ENCODE results near the gene COL5A2.

COL5A2 gene

GRCh38 chr2:189116087-189116486 lies 63.5 kb downstream of the COL5A2 start:
- peak overlapping the region in 7 of 21 experiments; percentile 3 to 52 (median 30) for H3K27ac ChIP-seq
- no peak overlapping the region for H3K4me3 ChIP-seq

GRCh38 chr2:189115126-189115525 lies 64.4 kb downstream of the COL5A2 start:
- no peak overlapping the region for H3K4me3 ChIP-seq
- no peak overlapping the region for H3K27ac ChIP-seq

DNA sequence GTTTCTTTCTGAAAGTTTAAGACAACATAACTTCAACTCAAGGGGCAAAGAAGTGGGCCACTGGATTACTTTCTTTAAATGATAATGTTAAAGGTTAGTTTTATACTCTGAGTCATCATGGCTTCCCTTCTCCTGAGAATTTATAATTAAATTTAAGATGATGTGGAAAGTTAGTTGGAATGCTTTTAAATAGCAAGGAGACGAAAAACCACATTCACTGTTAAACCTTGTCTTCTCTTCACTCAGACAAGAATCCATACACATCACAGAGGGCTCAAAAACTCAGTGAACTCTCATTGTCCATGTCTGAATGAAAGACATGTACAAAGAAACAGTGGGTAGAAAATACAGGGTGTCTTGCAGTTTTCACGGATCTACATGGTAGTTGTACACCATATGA lies 65.6 kb downstream of the COL5A2 start:
- Histone ChIP-seq H3K4me3 (no peak overlapping the region), H3K27ac (peak overlapping the region in 1 of 21 experiments; percentile 19)

GRCh38 chr2:189111063-189111715 lies 68.4 kb downstream of the COL5A2 start:
- H3K27ac ChIP-seq = no peak overlapping the region
- H3K4me3 ChIP-seq = no peak overlapping the region

- H3K27ac ChIP-seq = no peak overlapping the region
- H3K4me3 ChIP-seq = no peak overlapping the region
Observed at GRCh38 chr2:189109921-189110397, 69.6 kb downstream of the COL5A2 start.

DNA sequence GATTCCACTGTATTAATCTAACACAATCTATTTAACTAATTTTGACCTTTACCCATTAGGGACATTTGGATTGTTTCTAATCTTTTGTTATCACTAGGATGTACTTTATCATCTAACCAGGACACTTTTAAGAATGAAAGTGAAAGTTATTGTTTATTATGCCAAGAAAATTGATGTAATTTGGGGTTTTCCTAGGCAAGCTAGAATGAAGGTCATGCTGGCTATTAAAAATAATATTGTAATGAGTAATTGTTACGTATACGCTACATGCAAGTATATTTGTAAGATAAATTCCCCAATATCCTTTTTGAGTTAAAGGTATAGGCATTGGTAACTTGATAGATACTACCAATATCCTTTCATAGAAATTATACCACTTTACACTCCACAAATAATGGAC lies 74.6 kb downstream of the COL5A2 start:
- Histone ChIP-seq H3K27ac (no peak overlapping the region), H3K4me3 (no peak overlapping the region)

- H3K27ac ChIP-seq = no peak overlapping the region
- no peak overlapping the region for H3K4me3 ChIP-seq
Observed at GRCh38 chr2:189102735-189103134, 76.8 kb downstream of the COL5A2 start.

DNA sequence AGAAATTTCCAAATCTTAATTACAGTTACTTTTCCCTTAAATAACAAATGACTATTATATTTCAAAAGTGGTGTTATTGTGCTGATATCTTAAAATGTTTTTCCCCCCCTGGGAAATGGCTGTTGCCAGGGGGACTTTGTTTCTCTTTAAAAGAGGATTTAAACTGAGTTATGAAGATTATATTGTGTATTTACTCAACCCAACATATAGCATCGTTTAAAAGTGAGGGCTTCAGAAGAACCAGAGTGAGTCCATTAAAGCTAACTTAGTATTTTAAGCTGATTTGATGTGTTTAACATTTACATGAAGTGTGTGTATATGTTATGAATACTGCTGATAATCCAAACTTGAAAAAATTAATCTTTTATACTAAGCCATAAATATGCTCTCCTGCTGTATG lies 81.6 kb downstream of the COL5A2 start:
- no peak overlapping the region for H3K4me3 ChIP-seq
- no peak overlapping the region for H3K27ac ChIP-seq

- Histone ChIP-seq H3K27ac (no peak overlapping the region), H3K4me3 (no peak overlapping the region)
Observed at GRCh38 chr2:189096769-189097447, 82.7 kb downstream of the COL5A2 start.

- Histone ChIP-seq H3K27ac (no peak overlapping the region), H3K4me3 (no peak overlapping the region)
Observed at GRCh38 chr2:189095101-189095500, 84.5 kb downstream of the COL5A2 start.

DNA sequence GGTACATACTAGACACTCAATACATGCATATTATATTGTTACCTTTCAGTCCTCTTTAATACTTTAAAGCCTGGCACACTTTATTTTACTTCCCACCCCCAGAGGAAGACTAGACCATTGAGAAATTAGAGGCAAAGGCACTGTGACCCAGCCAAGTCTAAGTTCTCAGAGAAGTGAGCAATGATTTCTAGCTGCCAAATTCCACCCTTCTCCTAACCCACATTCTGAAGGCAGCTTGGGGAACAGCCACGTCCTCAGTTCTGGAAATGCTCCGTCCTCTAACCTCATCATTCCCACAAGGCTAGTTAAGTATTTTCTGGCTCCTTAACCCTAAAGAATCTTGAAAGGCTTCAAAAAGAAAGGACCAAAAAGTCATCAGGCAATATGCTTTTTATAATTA lies 86.6 kb downstream of the COL5A2 start:
- H3K27ac ChIP-seq = peak overlapping the region in 8 of 21 experiments; percentile 0 to 56 (median 22)
- H3K4me3 ChIP-seq = no peak overlapping the region

GRCh38 chr2:189091253-189091652 lies 88.3 kb downstream of the COL5A2 start:
- H3K27ac ChIP-seq = peak overlapping the region in 3 of 21 experiments; percentile 16 to 28 (median 28)
- H3K4me3 ChIP-seq = no peak overlapping the region

DNA sequence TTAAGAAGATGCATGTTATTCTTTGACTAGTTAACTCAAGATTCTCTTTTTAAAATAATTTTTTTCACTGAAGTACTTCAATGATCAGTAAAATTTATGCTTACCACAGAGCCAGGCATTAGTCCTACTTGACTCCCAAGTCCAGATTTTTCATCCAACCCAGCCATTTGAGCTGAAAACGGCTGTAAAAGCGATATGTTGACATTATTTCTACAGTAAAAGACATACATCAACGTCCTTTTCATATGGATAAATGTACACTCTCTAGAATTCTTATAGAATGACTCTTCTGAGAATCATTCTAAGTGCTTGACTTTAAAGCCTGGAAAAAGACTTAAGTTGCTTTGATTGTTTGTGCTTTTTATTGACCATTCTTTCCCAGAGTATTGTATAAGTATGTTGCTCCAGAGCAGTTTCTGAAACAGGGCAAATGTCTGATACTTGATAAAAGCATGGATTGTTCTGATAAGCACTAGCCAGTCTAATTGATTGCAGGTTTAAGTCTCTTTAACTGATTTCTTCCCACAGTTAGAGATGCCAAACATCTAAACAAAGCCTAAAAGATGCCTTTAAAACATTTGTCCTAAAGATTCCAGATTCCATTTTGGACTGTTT lies 90.9 kb downstream of the COL5A2 start:
- Histone ChIP-seq H3K27ac (peak overlapping the region in 2 of 21 experiments; percentile 5 to 11), H3K4me3 (no peak overlapping the region)

- H3K27ac ChIP-seq = peak overlapping the region in 1 of 21 experiments; percentile 62
- H3K4me3 ChIP-seq = no peak overlapping the region
Observed at GRCh38 chr2:189086710-189087109, 92.9 kb downstream of the COL5A2 start.

DNA sequence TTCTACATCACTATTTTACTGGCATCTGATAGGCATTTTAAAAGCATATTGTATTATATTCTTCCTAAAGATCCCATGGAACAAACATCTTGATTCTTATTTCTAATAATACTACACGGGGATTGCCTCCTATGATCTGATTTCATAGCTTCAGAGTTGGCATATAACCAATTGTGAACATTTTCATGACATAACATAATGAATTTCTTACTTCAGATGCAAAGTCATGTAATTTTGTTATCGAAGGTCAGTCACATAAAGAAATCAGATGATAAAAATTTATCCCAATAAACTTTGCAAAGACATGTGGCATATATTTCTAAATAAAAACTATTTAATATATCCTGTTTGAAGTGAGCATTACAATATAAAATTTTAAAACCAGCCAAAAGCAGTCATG lies 93.3 kb downstream of the COL5A2 start:
- Histone ChIP-seq H3K4me3 (no peak overlapping the region), H3K27ac (peak overlapping the region in 1 of 21 experiments; percentile 62)

GRCh38 chr2:189083606-189084005 lies 96.0 kb downstream of the COL5A2 start:
- H3K4me3 ChIP-seq = no peak overlapping the region
- peak overlapping the region in 2 of 21 experiments; percentile 14 to 68 for H3K27ac ChIP-seq

GRCh38 chr2:189083106-189083505 lies 96.5 kb downstream of the COL5A2 start:
- Histone ChIP-seq H3K4me3 (no peak overlapping the region), H3K27ac (peak overlapping the region in 4 of 21 experiments; percentile 2 to 68 (median 16))

- H3K4me3 ChIP-seq = no peak overlapping the region
- peak overlapping the region in 2 of 21 experiments; percentile 18 to 68 for H3K27ac ChIP-seq
Observed at GRCh38 chr2:189082376-189082975, 97.1 kb downstream of the COL5A2 start.

DNA sequence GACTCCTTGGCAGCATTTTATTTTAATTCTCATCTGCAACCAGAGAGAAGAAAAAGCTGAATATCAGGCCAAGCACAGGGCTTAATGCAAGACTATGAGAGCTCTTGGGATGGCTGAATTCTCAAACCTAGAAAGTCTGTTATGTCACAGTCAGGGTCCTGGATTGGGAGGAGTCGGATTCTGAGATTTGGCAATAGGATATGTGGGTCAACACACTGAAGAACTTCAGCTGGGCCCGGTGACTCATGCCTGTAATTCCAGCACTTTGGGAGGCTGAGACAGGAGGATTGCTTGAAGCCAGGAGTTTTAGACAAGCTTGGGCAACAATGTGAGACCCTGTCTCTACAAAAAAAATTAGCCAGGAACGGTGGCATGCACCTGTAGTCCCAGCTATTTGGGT lies 103.0 kb downstream of the COL5A2 start:
- H3K4me3 ChIP-seq = no peak overlapping the region
- H3K27ac ChIP-seq = peak overlapping the region in 1 of 21 experiments; percentile 28

DNA sequence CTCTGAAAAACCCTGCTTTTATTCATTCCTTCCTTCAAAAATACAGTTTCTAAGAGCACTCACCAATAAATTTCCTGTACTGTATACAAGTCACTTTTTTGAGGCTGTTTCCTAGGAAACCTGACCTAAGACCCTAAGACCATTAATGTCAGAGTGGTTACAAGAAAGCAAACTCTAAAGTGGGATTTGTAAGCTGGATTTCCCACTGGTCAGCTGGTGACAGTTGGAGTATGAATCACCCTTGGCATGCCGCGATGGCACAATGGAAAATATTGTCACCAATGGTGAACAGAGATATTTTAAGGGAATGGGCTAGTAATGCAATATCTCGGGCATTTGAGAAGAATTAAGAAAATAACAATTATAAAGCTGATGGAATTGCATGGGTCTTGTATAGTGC lies 103.4 kb downstream of the COL5A2 start:
- Histone ChIP-seq H3K27ac (peak overlapping the region in 1 of 21 experiments; percentile 23), H3K4me3 (no peak overlapping the region)
